Stimulated activated CD4-positive, alpha-beta T cell treated with anti-CD3 and anti-CD28 coated beads, Interleukin-4, amount 100 ng/mL, for 48 hours (primary cell): Measurements from ENCODE around the gene ZNF195.
"Not testable (repeated sequence)": the region's sequence is repeated elsewhere in the genome, so short reads cannot be mapped to it uniquely, and the experiment has no call there.

ENCODE experiments used
- DNase-seq, 2 donors: peaks; one replicate each; pipeline ENCODE4 v3.0.0-alpha.2; 2020; ENCODE audit warnings: low read depth in 2 of 2

Gene ZNF195

GRCh38 chr11:3402181-3402860 lies 23.4 kb upstream of the ZNF195 start:
- not testable (repeated sequence) for DNase-seq

GRCh38 chr11:3401052-3401451 lies 22.1 kb upstream of the ZNF195 start:
- not testable (repeated sequence) for DNase-seq

- DNase-seq: not testable (repeated sequence)
Measured at GRCh38 chr11:3398509-3398908, 19.6 kb upstream of the ZNF195 start.

- not testable (repeated sequence) for DNase-seq
Measured at GRCh38 chr11:3398106-3398505, 19.2 kb upstream of the ZNF195 start.

- DNase-seq: not testable (repeated sequence)
Measured at GRCh38 chr11:3397210-3397609, 18.3 kb upstream of the ZNF195 start.

- not testable (repeated sequence) for DNase-seq
Measured at GRCh38 chr11:3395468-3395867, 16.5 kb upstream of the ZNF195 start.

- DNase-seq: not testable (repeated sequence)
Measured at GRCh38 chr11:3394956-3395355, 16.0 kb upstream of the ZNF195 start.

GRCh38 chr11:3393450-3393849 lies 14.5 kb upstream of the ZNF195 start:
- not testable (repeated sequence) for DNase-seq

- no peak for DNase-seq
Measured at GRCh38 chr11:3382613-3383285, 3.8 kb upstream of the ZNF195 start.

- no peak for DNase-seq
Measured at GRCh38 chr11:3381794-3382193, 2.8 kb upstream of the ZNF195 start.

- DNase-seq: no peak
Measured at GRCh38 chr11:3380706-3381545, 2.0 kb upstream of the ZNF195 start.

- no peak for DNase-seq
Measured at GRCh38 chr11:3375552-3375951, 3.4 kb downstream of the ZNF195 start.

GRCh38 chr11:3370311-3370870 lies 8.6 kb downstream of the ZNF195 start:
- DNase-seq: no peak

GRCh38 chr11:3369366-3369765 lies 9.6 kb downstream of the ZNF195 start:
- no peak for DNase-seq

- no peak for DNase-seq
Measured at GRCh38 chr11:3368199-3368598, 10.7 kb downstream of the ZNF195 start.

- DNase-seq: no peak
Measured at GRCh38 chr11:3367221-3367620, 11.7 kb downstream of the ZNF195 start.

- DNase-seq: no peak
Measured at GRCh38 chr11:3359092-3359824, 19.7 kb downstream of the ZNF195 start.

GRCh38 chr11:3357994-3358676 lies 20.8 kb downstream of the ZNF195 start:
- no peak for DNase-seq

- no peak for DNase-seq
Measured at GRCh38 chr11:3357302-3357701, 21.6 kb downstream of the ZNF195 start.

- DNase-seq: no peak
Measured at GRCh38 chr11:3356858-3357257, 22.1 kb downstream of the ZNF195 start.

GRCh38 chr11:3353066-3353465 lies 25.9 kb downstream of the ZNF195 start:
- DNase-seq: no peak
